GM21576 (cell line): ENCODE measurements around the gene BRI3BP.
A peak's percentile ranks its signal among the peaks of the same experiment; 100 is the strongest.
"Not testable (repeated sequence)": the region's sequence is repeated elsewhere in the genome, so short reads cannot be mapped to it uniquely, and the experiment has no call there.

Source experiments
- ATAC-seq: cut with Tn5 transposase; IDR thresholded peaks from one replicate; pipeline ENCODE4 v1.9.1; 2021; ENCODE audit warnings: mild to moderate bottlenecking, moderate library complexity; ENCODE audit not compliant: unreplicated experiment

Gene BRI3BP

GRCh38 chr12:125065021-125065918 lies 71.8 kb downstream of the BRI3BP start, which contains the start of gene AACS:
Gene AACS (plus strand): TSS chr12:125065435. CDS start chr12:125065585, 150 bp downstream.
- ATAC-seq: peak; percentile 89

GRCh38 chr12:125065919-125066570 lies 72.6 kb downstream of the BRI3BP start:
- no peak for ATAC-seq

GRCh38 chr12:125068391-125068790 lies 74.9 kb downstream of the BRI3BP start:
- no peak for ATAC-seq

GRCh38 chr12:125069616-125070015 lies 76.2 kb downstream of the BRI3BP start:
- ATAC-seq: no peak

- ATAC-seq: no peak
These were observed 76.7 kb downstream of the BRI3BP start for GRCh38 chr12:125070112-125070511.

- ATAC-seq: no peak
These were observed 77.4 kb downstream of the BRI3BP start for GRCh38 chr12:125070661-125071390.

GRCh38 chr12:125071456-125071855 lies 78.0 kb downstream of the BRI3BP start:
- no peak for ATAC-seq

- ATAC-seq: no peak
These were observed 79.1 kb downstream of the BRI3BP start for GRCh38 chr12:125072496-125072895.

GRCh38 chr12:125074294-125074693 lies 80.8 kb downstream of the BRI3BP start:
- not testable (repeated sequence) for ATAC-seq

GRCh38 chr12:125076103-125076502 lies 82.7 kb downstream of the BRI3BP start:
- ATAC-seq: no peak

- ATAC-seq: no peak
These were observed 85.6 kb downstream of the BRI3BP start for GRCh38 chr12:125079084-125079483.

GRCh38 chr12:125079648-125080645 lies 86.5 kb downstream of the BRI3BP start:
- ATAC-seq: no peak
